Stimulated activated naive CD8-positive, alpha-beta T cell treated with anti-CD3 and anti-CD28 coated beads, Interleukin-15, amount 100 ng/mL, for 72 hours (primary cell): ENCODE data around the gene UPP2.

Experiments
- ATAC-seq: fragments of 150-1000 bp; cut with Tn5 transposase; 2 replicates; pipeline ENCODE4 v1.10.0; 2021; ENCODE audit warnings: mild to moderate bottlenecking, moderate library complexity
- DNase-seq, 2 donors: peaks; one replicate each; pipeline ENCODE4 v3.0.0; 2021 to 2022
- H3K27ac Mint-ChIP-seq, 2 donors: one replicate each; pipeline ENCODE4 v1.8.0; 2022; ENCODE audit warnings: mild to moderate bottlenecking in 2 of 2, mixed read lengths in 2 of 2, moderate library complexity in 2 of 2
- H3K27me3 Mint-ChIP-seq: one replicate; pipeline ENCODE4 v1.8.0; 2022; ENCODE audit warnings: mixed read lengths
- H3K4me1 Mint-ChIP-seq: one replicate; pipeline ENCODE4 v1.8.0; 2022; ENCODE audit warnings: mild to moderate bottlenecking, mixed read lengths
- H3K4me3 Mint-ChIP-seq, 2 donors: one replicate each; pipeline ENCODE4 v1.8.0; 2022; ENCODE audit warnings: mild to moderate bottlenecking in 2 of 2, mixed read lengths in 2 of 2, moderate library complexity in 1 of 2
- H3K9me3 Mint-ChIP-seq, 2 donors: one replicate each; pipeline ENCODE4 v1.8.0; 2022; ENCODE audit warnings: mixed read lengths in 2 of 2

The UPP2 gene

GRCh38 chr2:158125756-158126498, 24.3 kb downstream of the UPP2 start:
- Mint-ChIP-seq H3K27ac (no peak overlapping the region), H3K4me1 (no peaks in the 10 kb centered on the region), H3K27me3 (no peaks in the 10 kb centered on the region), H3K4me3 (no peak overlapping the region), H3K9me3 (no peaks in the 10 kb centered on the region)
- no peak for DNase-seq
- ATAC-seq: no peak

- Mint-ChIP-seq H3K9me3 (no peaks in the 10 kb centered on the region), H3K4me1 (no peaks in the 10 kb centered on the region), H3K27me3 (peaks cover 7% of the 10 kb centered on the region), H3K27ac (no peak overlapping the region), H3K4me3 (no peak overlapping the region)
- no peak for DNase-seq
- no peak for ATAC-seq
Observed at GRCh38 chr2:158127380-158127804, 25.7 kb downstream of the UPP2 start.

- DNase-seq: no peak
- H3K27ac Mint-ChIP-seq: no peak overlapping the region
- peaks cover 16% of the 10 kb centered on the region for H3K27me3 Mint-ChIP-seq
- no peaks in the 10 kb centered on the region for H3K9me3 Mint-ChIP-seq
- no peaks in the 10 kb centered on the region for H3K4me1 Mint-ChIP-seq
- no peak overlapping the region for H3K4me3 Mint-ChIP-seq
- ATAC-seq: no peak
Observed at GRCh38 chr2:158128168-158128973, 26.7 kb downstream of the UPP2 start.

GRCh38 chr2:158129037-158129436, 27.4 kb downstream of the UPP2 start:
- Mint-ChIP-seq H3K9me3 (no peaks in the 10 kb centered on the region), H3K27me3 (peaks cover 20% of the 10 kb centered on the region), H3K4me3 (no peak overlapping the region), H3K4me1 (no peaks in the 10 kb centered on the region), H3K27ac (no peak overlapping the region)
- DNase-seq (no peak), ATAC-seq (no peak)

GRCh38 chr2:158130832-158131473, 29.3 kb downstream of the UPP2 start:
- Mint-ChIP-seq H3K9me3 (no peaks in the 10 kb centered on the region), H3K4me1 (no peaks in the 10 kb centered on the region), H3K4me3 (no peak overlapping the region), H3K27ac (no peak overlapping the region), H3K27me3 (peaks cover 20% of the 10 kb centered on the region)
- no peak for DNase-seq
- ATAC-seq: no peak

GRCh38 chr2:158131483-158131912, 29.8 kb downstream of the UPP2 start:
- Mint-ChIP-seq H3K4me3 (no peak overlapping the region), H3K27ac (no peak overlapping the region), H3K4me1 (no peaks in the 10 kb centered on the region), H3K9me3 (no peaks in the 10 kb centered on the region), H3K27me3 (peaks cover 20% of the 10 kb centered on the region)
- DNase-seq (no peak), ATAC-seq (no peak)

- Mint-ChIP-seq H3K4me3 (no peak overlapping the region), H3K27ac (no peak overlapping the region), H3K4me1 (no peaks in the 10 kb centered on the region), H3K9me3 (no peaks in the 10 kb centered on the region), H3K27me3 (peaks cover 20% of the 10 kb centered on the region)
- DNase-seq (no peak), ATAC-seq (no peak)
Observed at GRCh38 chr2:158131919-158132566, 30.4 kb downstream of the UPP2 start.

- Mint-ChIP-seq H3K27me3 (peaks cover 30% of the 10 kb centered on the region), H3K27ac (no peak overlapping the region), H3K4me1 (no peaks in the 10 kb centered on the region), H3K4me3 (no peak overlapping the region), H3K9me3 (no peaks in the 10 kb centered on the region)
- no peak for ATAC-seq
- DNase-seq: no peak
Observed at GRCh38 chr2:158134055-158134454, 32.4 kb downstream of the UPP2 start.

- peaks cover 30% of the 10 kb centered on the region for H3K27me3 Mint-ChIP-seq
- ATAC-seq: no peak
Observed at GRCh38 chr2:158134655-158135054, 33.0 kb downstream of the UPP2 start.

GRCh38 chr2:158135096-158135495, 33.4 kb downstream of the UPP2 start:
- ATAC-seq (no peak), DNase-seq (no peak)
- Mint-ChIP-seq H3K4me3 (no peak overlapping the region), H3K27ac (no peak overlapping the region), H3K27me3 (peaks cover 30% of the 10 kb centered on the region), H3K9me3 (no peaks in the 10 kb centered on the region), H3K4me1 (no peaks in the 10 kb centered on the region)

More at GRCh38 chr2:158134655-158135054, 33.0 kb downstream of the UPP2 start:
- no peak overlapping the region for H3K4me3 Mint-ChIP-seq
- H3K27ac Mint-ChIP-seq: no peak overlapping the region
- no peaks in the 10 kb centered on the region for H3K9me3 Mint-ChIP-seq
- H3K4me1 Mint-ChIP-seq: no peaks in the 10 kb centered on the region
- no peak for DNase-seq

- H3K4me1 Mint-ChIP-seq: no peaks in the 10 kb centered on the region
- peaks cover 14% of the 10 kb centered on the region for H3K27me3 Mint-ChIP-seq
- no peak overlapping the region for H3K27ac Mint-ChIP-seq
- H3K4me3 Mint-ChIP-seq: no peak overlapping the region
- no peaks in the 10 kb centered on the region for H3K9me3 Mint-ChIP-seq
- DNase-seq: no peak
- ATAC-seq: no peak
Observed at GRCh38 chr2:158138255-158138654, 36.6 kb downstream of the UPP2 start.

- no peak for ATAC-seq
- no peak for DNase-seq
- Mint-ChIP-seq H3K27me3 (peaks cover 23% of the 10 kb centered on the region), H3K4me3 (no peak overlapping the region), H3K27ac (peak overlapping the region in 1 of 2 donors; percentile 55), H3K9me3 (peaks cover 0 to 3% of the 10 kb centered on the region in 2 donors), H3K4me1 (no peaks in the 10 kb centered on the region)
Observed at GRCh38 chr2:158140201-158140600, 38.5 kb downstream of the UPP2 start.

- peaks cover 12 to 18% of the 10 kb centered on the region in 2 donors for H3K9me3 Mint-ChIP-seq
- H3K27ac Mint-ChIP-seq: no peak overlapping the region
- DNase-seq: no peak
- no peak overlapping the region for H3K4me3 Mint-ChIP-seq
- ATAC-seq: no peak
- peaks cover 38% of the 10 kb centered on the region for H3K27me3 Mint-ChIP-seq
- no peaks in the 10 kb centered on the region for H3K4me1 Mint-ChIP-seq
Observed at GRCh38 chr2:158142165-158142564, 40.5 kb downstream of the UPP2 start.

- Mint-ChIP-seq H3K4me1 (no peaks in the 10 kb centered on the region), H3K27ac (no peak overlapping the region), H3K9me3 (peaks cover 14 to 18% of the 10 kb centered on the region in 2 donors), H3K27me3 (peaks cover 38% of the 10 kb centered on the region), H3K4me3 (no peak overlapping the region)
- ATAC-seq (no peak), DNase-seq (no peak)
Observed at GRCh38 chr2:158142568-158143332, 41.1 kb downstream of the UPP2 start.
